RWPE2 (cell line): ENCODE measurements around the gene SGO1.

Experiments used
- ATAC-seq: fragments of 200-7000 bp; cut with Tn5 transposase; 3 replicates; pipeline ENCODE4 v1.9.1; 2021; ENCODE audit warnings: low read depth
- DNase-seq: peaks from one replicate; pipeline ENCODE4 v3.0.0-alpha.2; 2020; ENCODE audit warnings: low spot score
- H3K27ac ChIP-seq: fragments of 450-650 bp; 2 replicates; pipeline ENCODE4 v1.5.1; 2017; ENCODE audit warnings: mild to moderate bottlenecking; ENCODE audit not compliant: poor library complexity, severe bottlenecking
- H3K27me3 ChIP-seq: fragments of 250-450 bp; sonication (Bioruptor Pico); 2 replicates; pipeline ENCODE4 v1.5.1; 2021; ENCODE audit warnings: mild to moderate bottlenecking, moderate library complexity; ENCODE audit not compliant: insufficient read depth, poor library complexity, severe bottlenecking
- H3K36me3 ChIP-seq: fragments of 250-450 bp; sonication (Bioruptor Pico); 2 replicates; pipeline ENCODE4 v1.5.1; 2020; ENCODE audit warnings: low read depth, mild to moderate bottlenecking, moderate library complexity
- H3K4me1 ChIP-seq: fragments of 250-450 bp; sonication (Bioruptor Pico); 2 replicates; pipeline ENCODE4 v1.5.1; 2021; ENCODE audit warnings: mild to moderate bottlenecking, moderate library complexity; ENCODE audit not compliant: insufficient read depth, poor library complexity, severe bottlenecking
- H3K4me3 ChIP-seq: fragments of 250-450 bp; sonication (Bioruptor Pico); 2 replicates; pipeline ENCODE4 v1.5.1; 2021; ENCODE audit warnings: mild to moderate bottlenecking, moderate library complexity; ENCODE audit not compliant: severe bottlenecking
- H3K9me3 ChIP-seq: fragments of 250-450 bp; sonication (Bioruptor Pico); 2 replicates; pipeline ENCODE4 v1.5.1; 2021; ENCODE audit warnings: mild to moderate bottlenecking, moderate library complexity; ENCODE audit not compliant: severe bottlenecking
- TF ChIP-seq, protein P1 (sequence below): fragments of 450-650 bp; IDR thresholded peaks from one replicate; pipeline ENCODE4 v1.5.1; 2017; ENCODE audit warnings: mild to moderate bottlenecking, moderate library complexity; ENCODE audit not compliant: poor library complexity, severe bottlenecking

Gene SGO1

DNA sequence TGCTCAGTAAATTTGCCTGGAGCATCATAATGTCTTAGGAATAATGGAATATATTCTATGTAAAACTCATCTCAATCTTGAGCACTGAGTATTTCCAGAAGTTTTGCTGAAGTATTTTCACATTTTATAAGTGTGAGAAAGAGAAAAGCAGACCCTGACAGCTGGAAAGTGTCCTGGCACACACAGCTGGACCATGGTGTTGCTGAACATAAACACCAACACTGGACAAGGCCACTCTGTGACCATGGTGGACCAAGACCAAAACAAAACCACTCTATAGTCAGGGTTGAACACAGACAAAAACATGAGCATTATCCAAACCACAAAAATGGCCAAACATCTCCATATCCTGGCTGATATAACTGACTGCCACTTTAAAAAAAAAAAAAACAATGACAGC lies 15.1 kb upstream of the SGO1 start:
- Histone ChIP-seq H3K27me3 (no peaks in the 10 kb centered on the region), H3K36me3 (no peaks in the 10 kb centered on the region), H3K27ac (no peak overlapping the region), H3K4me3 (no peak overlapping the region), H3K9me3 (no peaks in the 10 kb centered on the region), H3K4me1 (no peaks in the 10 kb centered on the region)
- TF ChIP-seq, protein P1, sequence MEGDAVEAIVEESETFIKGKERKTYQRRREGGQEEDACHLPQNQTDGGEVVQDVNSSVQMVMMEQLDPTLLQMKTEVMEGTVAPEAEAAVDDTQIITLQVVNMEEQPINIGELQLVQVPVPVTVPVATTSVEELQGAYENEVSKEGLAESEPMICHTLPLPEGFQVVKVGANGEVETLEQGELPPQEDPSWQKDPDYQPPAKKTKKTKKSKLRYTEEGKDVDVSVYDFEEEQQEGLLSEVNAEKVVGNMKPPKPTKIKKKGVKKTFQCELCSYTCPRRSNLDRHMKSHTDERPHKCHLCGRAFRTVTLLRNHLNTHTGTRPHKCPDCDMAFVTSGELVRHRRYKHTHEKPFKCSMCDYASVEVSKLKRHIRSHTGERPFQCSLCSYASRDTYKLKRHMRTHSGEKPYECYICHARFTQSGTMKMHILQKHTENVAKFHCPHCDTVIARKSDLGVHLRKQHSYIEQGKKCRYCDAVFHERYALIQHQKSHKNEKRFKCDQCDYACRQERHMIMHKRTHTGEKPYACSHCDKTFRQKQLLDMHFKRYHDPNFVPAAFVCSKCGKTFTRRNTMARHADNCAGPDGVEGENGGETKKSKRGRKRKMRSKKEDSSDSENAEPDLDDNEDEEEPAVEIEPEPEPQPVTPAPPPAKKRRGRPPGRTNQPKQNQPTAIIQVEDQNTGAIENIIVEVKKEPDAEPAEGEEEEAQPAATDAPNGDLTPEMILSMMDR, result no peak
- ATAC-seq (no peak), DNase-seq (no peak)

DNA sequence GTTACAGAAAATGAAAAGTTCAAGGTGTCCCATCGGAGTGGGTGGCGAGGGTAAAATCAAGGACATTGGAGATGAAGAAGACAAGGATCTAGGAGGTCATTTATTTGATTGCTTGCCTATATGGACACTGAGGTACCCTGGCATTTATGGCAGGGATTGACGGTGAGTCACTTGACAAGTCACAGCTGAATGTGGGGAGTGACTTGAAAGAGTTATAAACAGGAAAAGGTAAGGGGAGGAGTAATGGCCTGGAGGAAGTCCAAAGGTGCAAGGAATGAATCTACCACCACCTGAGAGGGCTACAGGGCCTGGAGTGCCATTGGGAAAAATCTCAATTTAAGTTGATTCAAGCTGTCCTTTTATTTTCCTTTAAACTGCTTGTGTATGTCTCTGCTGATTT lies 11.8 kb upstream of the SGO1 start:
- ATAC-seq (peak; percentile 35; the same call in 2 of the 3 replicates), DNase-seq (no peak)
- no peaks in the 10 kb centered on the region for H3K36me3 ChIP-seq
- no peaks in the 10 kb centered on the region for H3K4me1 ChIP-seq
- no peaks in the 10 kb centered on the region for H3K9me3 ChIP-seq
- H3K27me3 ChIP-seq, result no peaks in the 10 kb centered on the region
- H3K4me3 ChIP-seq, result no peak overlapping the region
- H3K27ac ChIP-seq, result no peak overlapping the region
- TF ChIP-seq, protein P1, result no peak

DNA sequence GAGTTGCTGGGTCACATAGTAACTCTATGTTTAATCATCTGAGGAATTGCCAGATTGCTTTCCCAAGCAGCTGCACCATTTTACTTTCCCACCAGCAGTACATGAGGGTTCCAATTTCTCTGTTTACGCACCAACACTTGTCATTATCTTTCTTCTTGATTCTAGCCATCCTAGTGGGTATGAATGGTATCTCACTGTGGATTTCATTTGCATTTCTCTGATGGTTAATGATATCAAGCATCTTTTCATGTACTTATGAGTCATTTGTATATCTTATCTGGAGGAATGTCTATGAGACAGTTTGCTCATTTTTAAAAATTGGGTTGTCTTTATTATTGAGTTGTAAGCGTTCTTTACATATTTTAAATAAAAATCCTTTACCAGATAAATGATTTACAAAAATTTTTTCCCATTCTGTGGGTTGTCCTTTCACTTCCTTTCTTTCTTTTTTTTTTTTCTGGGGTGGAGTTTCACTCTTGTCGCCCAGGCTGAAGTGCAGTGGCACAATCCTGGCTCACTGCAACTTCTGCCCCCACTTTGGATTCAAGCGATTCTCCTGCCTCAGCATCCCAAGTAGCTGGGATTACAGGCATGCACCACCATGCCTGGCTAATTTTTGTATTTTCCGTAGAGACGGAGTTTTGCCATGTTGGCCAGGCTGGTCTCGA lies 8.9 kb upstream of the SGO1 start:
- DNase-seq (no peak), ATAC-seq (no peak)
- Histone ChIP-seq H3K36me3 (no peaks in the 10 kb centered on the region), H3K9me3 (no peaks in the 10 kb centered on the region), H3K27ac (no peak overlapping the region), H3K4me1 (no peaks in the 10 kb centered on the region), H3K27me3 (no peaks in the 10 kb centered on the region), H3K4me3 (no peak overlapping the region)
- TF ChIP-seq, protein P1, result no peak

DNA sequence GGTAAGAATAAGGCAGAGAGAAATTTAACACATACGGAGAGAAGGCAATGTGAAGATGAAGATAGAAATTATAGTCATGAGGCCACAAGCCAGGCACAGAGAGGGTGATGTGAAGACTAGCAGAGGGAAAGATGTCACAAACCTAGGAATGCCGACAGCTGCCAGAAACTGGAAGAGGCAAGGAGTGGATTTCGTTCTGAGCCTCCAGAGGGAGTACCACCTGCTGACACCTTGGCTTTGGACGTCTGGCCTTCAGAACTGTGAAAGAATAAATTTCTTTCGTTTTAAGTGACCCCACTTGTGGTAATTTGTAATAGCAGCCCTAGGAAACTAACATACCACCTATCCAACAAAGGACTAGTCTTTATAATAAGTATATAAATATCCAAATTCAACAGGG lies 5.0 kb upstream of the SGO1 start:
- Histone ChIP-seq H3K9me3 (no peaks in the 10 kb centered on the region), H3K27ac (no peak overlapping the region), H3K4me3 (no peak overlapping the region), H3K4me1 (peaks cover 4% of the 10 kb centered on the region), H3K27me3 (no peaks in the 10 kb centered on the region), H3K36me3 (no peaks in the 10 kb centered on the region)
- no peak for DNase-seq
- TF ChIP-seq, protein P1, result no peak
- no peak for ATAC-seq

DNA sequence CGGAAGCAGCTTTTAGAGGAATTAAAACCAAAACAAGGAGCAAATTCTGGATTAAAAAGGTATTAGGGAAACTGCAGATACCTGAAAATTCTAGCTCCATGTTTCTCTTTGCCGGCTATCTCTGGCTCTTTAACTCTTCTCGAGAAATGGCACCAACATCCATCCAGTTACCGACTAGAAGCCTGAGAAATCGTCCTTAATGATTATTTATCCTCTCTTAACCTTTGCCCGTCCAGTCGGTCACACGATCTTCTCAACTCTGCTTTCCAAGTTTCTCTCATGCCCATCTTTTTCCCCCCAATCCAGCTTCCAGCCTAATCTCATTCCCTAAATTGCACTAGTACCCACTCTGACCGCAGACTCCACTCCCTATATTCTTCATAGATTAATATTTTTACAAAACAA lies 596 bp upstream of the SGO1 start:
- Histone ChIP-seq H3K4me1 (peaks cover 13% of the 10 kb centered on the region), H3K27me3 (no peaks in the 10 kb centered on the region), H3K27ac (peak overlapping the region; percentile 68), H3K36me3 (peaks cover 26% of the 10 kb centered on the region), H3K4me3 (peak overlapping the region; percentile 62), H3K9me3 (no peaks in the 10 kb centered on the region)
- TF ChIP-seq, protein P1, result no peak
- DNase-seq (no peak), ATAC-seq (no peak)
